D341Med (cell line): ENCODE results near the gene ESYT3.
"Not testable (repeated sequence)": the region's sequence is repeated elsewhere in the genome, so short reads cannot be mapped to it uniquely, and the experiment has no call there.

Experiments
- DNase-seq: peaks from one replicate; pipeline ENCODE4 v3.0.0; 2012; ENCODE audit warnings: low spot score

The ESYT3 gene

DNA sequence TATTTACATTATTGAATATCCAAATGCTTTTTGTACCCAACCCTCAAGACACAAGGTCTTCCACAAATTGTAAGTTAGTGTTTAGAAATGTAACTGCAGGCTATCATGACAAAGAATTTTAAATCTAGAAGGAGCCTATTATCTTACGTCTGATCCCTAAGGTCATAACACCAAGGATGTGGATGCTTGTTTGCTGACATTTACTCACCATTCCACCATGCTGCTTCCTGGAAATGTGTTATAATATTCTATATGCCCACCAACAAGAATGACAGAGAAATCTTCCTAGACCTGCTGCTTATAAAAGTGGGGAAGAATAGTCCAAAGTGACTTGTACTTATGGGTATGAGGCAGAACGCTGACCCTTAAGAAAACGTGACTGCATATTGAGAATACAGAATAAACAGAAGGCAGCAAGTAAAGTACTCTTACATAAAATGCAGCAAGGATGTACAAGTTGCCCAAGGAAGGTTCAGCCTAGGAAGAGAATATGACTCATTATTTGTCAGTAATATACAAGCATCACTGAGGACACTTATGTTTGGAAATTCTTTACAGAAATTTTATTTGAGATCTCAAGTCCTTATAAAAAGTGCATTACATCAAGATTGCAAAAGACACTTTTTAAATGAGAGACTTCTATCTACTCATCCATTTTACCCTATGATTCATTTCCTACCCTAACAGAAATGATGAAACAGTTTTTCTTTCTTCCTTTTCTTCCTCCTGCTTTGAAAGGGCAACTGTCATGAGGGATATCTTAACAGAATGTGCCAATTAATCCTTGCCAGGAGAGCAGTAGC is 59.6 kb downstream of the ESYT3 start:
- DNase-seq, result no peak

DNA sequence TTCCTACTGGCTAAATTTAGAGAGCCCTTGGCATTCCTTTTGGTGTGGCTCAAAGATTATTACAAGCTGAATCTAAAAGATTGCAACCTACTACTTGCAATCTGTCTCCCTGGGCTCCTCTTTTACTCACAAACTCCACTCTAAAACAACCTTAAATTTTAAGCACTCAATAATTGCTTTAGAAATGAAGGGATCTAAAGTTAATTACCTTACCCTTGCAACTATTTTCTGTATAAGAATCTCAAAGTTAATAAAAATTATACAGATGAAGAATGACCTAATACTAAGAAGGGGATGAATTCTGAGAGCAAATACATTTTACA is 60.2 kb downstream of the ESYT3 start:
- DNase-seq, result no peak

DNA sequence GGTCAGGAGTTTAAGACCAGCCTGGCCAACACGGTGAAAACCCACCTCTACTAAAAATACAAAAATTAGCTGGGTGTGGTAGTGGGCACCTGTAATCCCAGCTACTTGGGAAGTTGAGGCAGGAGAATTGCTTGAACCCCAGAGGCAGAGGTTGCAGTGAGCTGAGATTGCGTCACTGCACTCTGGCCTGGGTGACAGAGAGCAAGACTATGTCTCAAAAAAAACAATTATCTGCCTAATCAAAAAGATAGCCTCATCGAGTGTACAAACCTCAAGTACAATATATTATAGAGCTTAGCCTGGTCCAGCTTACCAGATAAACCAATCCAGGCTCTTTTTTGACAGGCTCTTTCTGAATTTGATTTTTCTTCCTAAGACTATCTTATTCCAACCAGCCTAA is 61.2 kb downstream of the ESYT3 start:
- not testable (repeated sequence) for DNase-seq

DNA sequence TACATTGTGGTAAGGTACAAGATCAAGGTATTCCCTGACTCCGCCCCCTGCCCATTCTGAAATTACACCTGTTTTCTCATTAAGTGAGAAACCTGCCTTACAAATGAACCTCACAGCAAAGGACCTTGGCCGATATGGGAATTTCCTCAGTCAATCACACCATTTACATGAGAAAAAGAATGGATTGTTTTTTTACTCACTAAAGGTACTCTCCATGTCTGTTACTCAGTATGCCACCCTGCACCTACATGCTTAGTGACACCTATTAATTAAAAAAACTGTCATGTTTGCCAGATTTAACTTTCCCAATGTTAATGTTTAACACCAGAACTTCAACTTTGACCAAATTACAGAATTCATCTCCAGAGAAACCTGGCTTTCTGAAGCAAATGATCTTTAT is 62.0 kb downstream of the ESYT3 start:
- DNase-seq, result no peak

DNA sequence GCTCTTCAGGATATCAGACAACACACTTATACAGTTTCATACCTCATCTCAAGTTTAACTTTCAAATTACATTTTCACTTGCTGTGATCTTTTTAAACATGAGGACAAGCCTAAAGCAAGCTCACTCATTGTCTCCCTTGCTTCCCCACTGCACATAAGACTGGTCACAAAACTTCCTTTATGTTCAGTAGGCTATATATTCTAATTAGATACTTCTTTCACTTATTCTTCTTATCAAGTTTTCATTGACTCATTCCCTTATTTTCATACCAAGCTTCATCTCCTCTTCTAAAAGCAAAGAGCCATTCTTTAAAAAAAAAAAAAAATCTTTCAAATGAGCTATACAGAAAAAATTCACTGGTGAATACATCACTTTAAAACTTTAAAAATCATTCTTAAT is 62.6 kb downstream of the ESYT3 start:
- DNase-seq, result no peak

DNA sequence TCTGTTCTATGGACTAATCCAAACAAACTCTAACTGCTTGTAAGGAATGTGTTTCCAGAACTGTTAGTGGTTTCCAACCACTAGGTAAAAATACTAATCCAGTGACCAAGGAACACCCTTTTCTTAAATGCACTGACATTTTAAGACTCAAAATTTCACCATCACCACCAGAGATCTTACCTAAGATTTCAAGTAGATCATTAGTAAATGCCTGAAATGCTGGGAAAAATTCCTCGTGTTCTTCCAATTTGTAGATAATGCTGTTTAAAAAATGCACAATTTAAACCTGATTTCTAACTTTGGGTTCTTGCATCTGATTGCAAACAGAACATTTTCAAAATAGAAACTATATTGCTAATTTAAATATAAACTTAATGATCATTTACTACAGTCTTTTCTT is 63.4 kb downstream of the ESYT3 start:
- DNase-seq, result no peak

DNA sequence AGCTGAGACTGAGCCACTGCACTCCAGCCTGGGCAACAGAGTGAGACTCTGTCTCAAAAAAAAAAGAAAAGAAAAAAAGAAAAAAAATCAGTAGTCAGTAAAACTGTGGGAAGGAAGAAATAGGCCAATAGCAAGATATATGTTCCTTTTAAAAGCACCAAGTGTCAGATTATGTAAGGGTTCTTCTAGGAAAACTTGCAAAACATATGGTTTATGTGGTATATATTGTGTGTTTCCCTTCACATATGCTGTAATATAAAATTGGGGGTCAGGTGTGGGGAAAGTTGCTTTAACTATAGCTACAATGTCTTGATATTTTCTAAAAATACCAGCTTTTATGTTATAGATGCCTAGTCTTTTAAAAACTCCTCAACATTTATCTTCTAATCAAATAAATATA is 64.6 kb downstream of the ESYT3 start:
- DNase-seq, result no peak

DNA sequence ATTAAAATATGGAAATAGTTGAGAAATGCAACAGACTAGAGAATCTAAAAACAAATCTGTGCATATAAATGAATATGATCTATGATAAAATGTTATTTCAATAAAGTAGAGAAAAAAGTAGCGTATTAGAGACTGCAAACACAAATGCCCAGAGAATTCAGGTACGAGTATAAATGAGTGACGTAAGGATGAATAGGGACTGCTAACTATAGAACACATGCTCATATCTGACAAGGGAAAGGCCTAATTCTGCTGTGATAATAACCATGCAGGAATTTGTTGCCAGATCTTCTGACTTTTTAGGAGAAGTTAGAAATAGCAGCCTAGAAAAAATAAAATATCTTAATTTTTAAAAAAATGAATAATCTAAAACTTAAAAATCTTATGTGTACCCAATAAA is 73.1 kb downstream of the ESYT3 start:
- DNase-seq, result no peak

DNA sequence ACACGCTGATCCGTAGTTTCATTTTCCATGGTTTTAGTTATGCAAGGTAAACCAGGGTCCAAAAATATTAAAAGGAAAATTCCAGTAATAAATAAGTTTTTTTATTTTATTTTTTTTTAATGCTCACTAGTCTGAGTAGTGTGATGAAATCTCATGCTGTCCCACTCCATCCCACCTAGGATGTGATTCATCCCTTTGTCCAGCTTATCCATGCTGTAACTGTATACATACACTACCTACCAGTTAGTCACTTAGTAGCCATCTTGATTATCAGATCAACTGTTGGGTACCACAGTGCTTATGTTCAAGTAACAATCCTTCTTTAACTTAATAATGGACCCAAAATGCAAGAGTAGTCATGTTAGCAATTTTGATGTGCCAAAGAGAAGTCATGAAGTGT is 75.2 kb downstream of the ESYT3 start:
- no peak for DNase-seq

DNA sequence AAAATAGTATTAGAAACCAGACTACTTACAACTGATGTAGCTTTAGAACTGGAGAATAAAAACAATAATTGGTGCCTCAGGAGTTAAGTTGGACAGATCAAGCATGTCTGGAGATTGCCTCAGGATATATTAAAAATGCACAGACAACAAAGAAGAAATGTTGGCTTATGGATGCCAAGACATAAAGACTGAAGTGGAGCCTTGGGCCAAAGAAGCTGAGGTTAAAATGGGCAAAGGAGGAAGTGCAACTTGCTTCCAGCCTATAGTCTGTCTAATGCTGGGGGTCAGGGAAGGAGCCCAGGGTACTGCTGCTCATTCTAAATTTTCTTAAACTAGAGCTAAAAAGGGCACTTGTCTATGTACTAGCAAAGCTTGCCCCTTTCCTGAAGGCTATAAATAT is 77.5 kb downstream of the ESYT3 start:
- DNase-seq, result no peak

DNA sequence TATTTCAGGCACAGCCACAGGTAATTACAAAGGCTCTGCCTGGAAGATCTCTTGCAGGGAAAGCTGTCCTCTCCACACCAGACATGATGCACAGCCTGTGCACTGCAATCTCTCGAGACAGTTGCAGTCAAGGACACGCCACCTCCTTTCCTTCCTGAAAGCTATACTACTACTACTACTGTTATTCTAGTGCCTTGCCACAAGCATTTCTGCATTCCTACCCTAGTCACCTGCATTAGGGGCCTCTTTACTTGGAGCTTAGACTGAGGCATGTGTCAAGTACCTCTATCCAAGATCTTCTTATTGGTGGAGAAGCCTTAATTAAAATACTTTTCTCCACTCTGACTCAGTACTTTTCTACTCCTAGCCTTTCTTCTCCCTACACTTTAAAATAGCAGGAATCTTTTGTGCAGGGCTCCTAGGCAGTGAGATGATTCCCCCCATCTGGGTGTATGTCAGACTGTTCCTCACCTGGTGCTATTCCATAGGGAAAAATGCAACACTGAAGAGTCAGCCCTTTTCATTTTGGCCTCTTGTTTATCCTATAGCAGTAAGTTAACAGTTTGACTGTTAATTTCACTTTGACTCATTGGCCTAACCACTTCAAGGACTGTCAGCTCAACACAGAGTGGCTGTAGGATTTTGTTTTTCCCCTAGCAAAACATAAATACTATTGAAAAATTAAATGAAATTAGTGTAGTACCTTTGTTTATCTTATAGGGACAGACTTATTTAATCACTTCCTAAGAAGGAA is 78.9 kb downstream of the ESYT3 start:
- no peak for DNase-seq

DNA sequence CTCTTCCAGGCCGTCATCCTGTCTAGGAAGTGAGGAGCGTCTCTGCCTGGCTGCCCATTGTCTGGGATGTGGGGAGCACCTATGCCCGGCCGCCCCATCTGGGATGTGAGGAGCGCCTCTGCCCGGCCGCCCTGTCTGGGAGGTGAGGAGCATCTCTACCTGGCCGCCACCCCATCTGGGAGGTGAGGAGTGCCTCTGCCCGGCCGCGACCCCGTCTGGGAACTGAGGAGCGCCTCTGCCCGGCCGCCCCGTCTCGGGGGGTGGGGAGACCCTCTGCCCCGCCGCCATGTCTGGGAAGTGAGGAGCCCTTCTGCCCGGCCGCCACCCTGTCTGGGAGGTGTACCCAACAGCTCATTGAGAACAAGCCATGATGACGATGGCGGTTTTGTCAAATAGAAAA is 87.0 kb downstream of the ESYT3 start:
- DNase-seq, result not testable (repeated sequence)
